SU-DHL-6 (cell line): ENCODE results near the gene TBC1D22A.

Experiments used
- CTCF ChIP-seq: fragments of 200-600 bp; sonication (generic); IDR thresholded peaks from one replicate; pipeline ENCODE4 v1.5.1; 2017; ENCODE audit warnings: antibody characterized with exemption, mild to moderate bottlenecking, low read length, moderate library complexity; ENCODE audit not compliant: insufficient read depth, poor library complexity, severe bottlenecking
- EZH2phosphoT487 ChIP-seq: fragments of 200-600 bp; sonication (generic), shearing (Covaris generic); conservative IDR thresholded peaks from 2 replicates; pipeline ENCODE4 v1.6.1; 2018; ENCODE audit warnings: mild to moderate bottlenecking, antibody characterized with exemption, low read length, moderate library complexity, mixed read lengths

DNA sequence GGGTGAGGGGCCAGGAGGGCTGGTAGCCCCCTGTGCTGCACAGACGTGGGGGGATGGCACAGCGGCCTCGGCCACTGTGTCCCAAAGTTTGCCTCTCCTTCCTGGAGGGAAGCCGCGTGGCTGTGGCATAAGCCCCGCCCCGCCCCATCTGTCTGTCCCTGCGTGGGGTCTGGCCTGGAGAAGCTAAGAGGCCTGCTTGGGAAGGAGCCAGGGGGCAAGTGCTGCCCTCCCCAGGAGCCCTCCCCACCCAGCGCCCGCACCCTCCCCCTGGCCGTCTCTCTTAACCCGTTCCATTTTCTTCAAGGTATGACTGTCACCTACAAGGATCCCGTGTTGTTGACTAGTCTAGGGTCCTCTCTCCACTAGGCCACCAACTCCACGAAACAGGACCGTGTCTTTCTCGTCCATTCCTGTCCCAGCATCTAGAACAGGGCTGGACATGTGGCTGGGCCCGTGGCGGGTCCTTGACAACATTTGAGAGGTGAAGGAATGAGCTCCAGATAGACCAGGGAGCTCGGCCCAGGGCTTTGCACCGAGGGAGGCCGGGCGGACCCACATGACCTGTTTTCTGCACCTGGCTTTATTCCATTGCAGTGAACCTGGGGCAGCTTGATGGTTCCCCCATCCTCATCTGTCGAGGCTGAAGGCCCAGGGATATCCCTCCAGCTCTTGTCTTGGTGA, 428.0 kb downstream of the TBC1D22A start:
- TF ChIP-seq CTCF = no peak
- TF ChIP-seq EZH2phosphoT487 = no peak
